Ureter (tissue), 1 donor: ENCODE measurements around the gene ZGPAT. TPM values are rescaled to one million over a fixed set of nuclear protein-coding genes. Genes with fewer than 3 reads are reported as not detected.
"Not testable (repeated sequence)": the region's sequence is repeated elsewhere in the genome, so short reads cannot be mapped to it uniquely, and the experiment has no call there.

ENCODE experiments used
- DNase-seq: peaks from one replicate; pipeline ENCODE4 v3.0.0-alpha.2; 2020; ENCODE audit warnings: low spot score
- total RNA-seq: library from RNA; stranded (reverse); gene quantifications from one replicate; pipeline ENCODE4 v1.2.4, GENCODE V29; 2023
- donor health status: DM: yes; HTN: yes; CAD: no.

The ZGPAT gene
- total RNA-seq, 1 donor from 2014 or later: 29.4 TPM

- DNase-seq: no peak
These were observed 4.9 kb upstream of the ZGPAT start for GRCh38 chr20:63702751-63703470.

GRCh38 chr20:63703471-63703975, 4.3 kb upstream of the ZGPAT start:
- no peak for DNase-seq

- no peak for DNase-seq
These were observed 3.7 kb upstream of the ZGPAT start for GRCh38 chr20:63703976-63704748.

GRCh38 chr20:63704749-63705117, 3.1 kb upstream of the ZGPAT start:
- no peak for DNase-seq

- DNase-seq: no peak
These were observed 2.4 kb upstream of the ZGPAT start for GRCh38 chr20:63705232-63706026.

- DNase-seq: no peak
These were observed 1.7 kb upstream of the ZGPAT start for GRCh38 chr20:63706027-63706695.

GRCh38 chr20:63706852-63707557, 834 bp upstream of the ZGPAT start:
- peak; percentile 60 for DNase-seq

- no peak for DNase-seq
These were observed 686 bp downstream of the ZGPAT start for GRCh38 chr20:63708301-63709148.

- no peak for DNase-seq
These were observed 1.3 kb downstream of the ZGPAT start for GRCh38 chr20:63709149-63709527.

- no peak for DNase-seq
These were observed 3.3 kb downstream of the ZGPAT start for GRCh38 chr20:63711085-63711645.

- no peak for DNase-seq
These were observed 4.4 kb downstream of the ZGPAT start for GRCh38 chr20:63712191-63712590.

- DNase-seq: no peak
These were observed 7.0 kb downstream of the ZGPAT start for GRCh38 chr20:63714858-63715257.

GRCh38 chr20:63718996-63719395, 11.2 kb downstream of the ZGPAT start:
- DNase-seq: no peak

- not testable (repeated sequence) for DNase-seq
These were observed 15.3 kb downstream of the ZGPAT start for GRCh38 chr20:63722967-63723622.

- DNase-seq: not testable (repeated sequence)
These were observed 22.4 kb downstream of the ZGPAT start for GRCh38 chr20:63730189-63730733.

- DNase-seq: no peak
These were observed 23.6 kb downstream of the ZGPAT start for GRCh38 chr20:63731410-63731809.

- DNase-seq: no peak
These were observed 24.6 kb downstream of the ZGPAT start for GRCh38 chr20:63732118-63733095.

- DNase-seq: no peak
These were observed 25.3 kb downstream of the ZGPAT start for GRCh38 chr20:63733117-63733516.
